ENCODE results near the gene LRMDA.
A peak's percentile ranks its signal among the peaks of the same experiment; 100 is the strongest.

The LRMDA gene

GRCh38 chr10:75449382-75450074, 18.1 kb downstream of the LRMDA start:
- DNase-seq, result peak; percentile 14

- no peak for DNase-seq
Observed at GRCh38 chr10:75450075-75450445, 18.6 kb downstream of the LRMDA start.

- DNase-seq, result no peak
Observed at GRCh38 chr10:75450644-75451640, 19.5 kb downstream of the LRMDA start.

GRCh38 chr10:75451831-75452230, 20.4 kb downstream of the LRMDA start:
- DNase-seq, result no peak

GRCh38 chr10:75452997-75453396, 21.6 kb downstream of the LRMDA start:
- no peak for DNase-seq

GRCh38 chr10:75456122-75456521, 24.7 kb downstream of the LRMDA start:
- DNase-seq, result no peak

GRCh38 chr10:75460059-75460458, 28.6 kb downstream of the LRMDA start:
- DNase-seq, result no peak

GRCh38 chr10:75461672-75462649, 30.5 kb downstream of the LRMDA start:
- no peak for DNase-seq

- DNase-seq, result no peak
Observed at GRCh38 chr10:75462865-75463264, 31.4 kb downstream of the LRMDA start.

- no peak for DNase-seq
Observed at GRCh38 chr10:75464478-75465449, 33.3 kb downstream of the LRMDA start.

- no peak for DNase-seq
Observed at GRCh38 chr10:75465450-75465827, 34.0 kb downstream of the LRMDA start.

- DNase-seq, result no peak
Observed at GRCh38 chr10:75466001-75466400, 34.6 kb downstream of the LRMDA start.

GRCh38 chr10:75466886-75467285, 35.5 kb downstream of the LRMDA start:
- peak; percentile 13 for DNase-seq

GRCh38 chr10:75468612-75469005, 37.2 kb downstream of the LRMDA start:
- no peak for DNase-seq

GRCh38 chr10:75469006-75469616, 37.7 kb downstream of the LRMDA start:
- peak; percentile 92 for DNase-seq

- no peak for DNase-seq
Observed at GRCh38 chr10:75470901-75471300, 39.5 kb downstream of the LRMDA start.

- DNase-seq, result no peak
Observed at GRCh38 chr10:75472685-75473084, 41.3 kb downstream of the LRMDA start.

- no peak for DNase-seq
Observed at GRCh38 chr10:75474106-75474505, 42.7 kb downstream of the LRMDA start.

- no peak for DNase-seq
Observed at GRCh38 chr10:75475460-75476182, 44.2 kb downstream of the LRMDA start.

- no peak for DNase-seq
Observed at GRCh38 chr10:75476569-75476968, 45.1 kb downstream of the LRMDA start.

Data from suppressor macrophage treated with lipopolysaccharide for 4 hours (primary cell).